H4 (cell line): ENCODE data around the gene NR2F1-AS1. TPM values are rescaled to one million over a fixed set of nuclear protein-coding genes. Genes with fewer than 3 reads are reported as not detected.
A peak's percentile ranks its signal among the peaks of the same experiment; 100 is the strongest.

Experiments
- DNase-seq: peaks from one replicate; pipeline ENCODE4 v3.0.0-alpha.2; 2015; ENCODE audit warnings: low spot score
- total RNA-seq: library from RNA; depleted of rRNA; stranded (reverse); fragments of >200 nt; shearing (Covaris generic); gene quantifications from 2 replicates; pipeline ENCODE4 v1.2.3, GENCODE V29; 2014; rRNA removed

Gene NR2F1-AS1
- 5.2 and 10.4 TPM in 2 replicates for total RNA-seq

DNA sequence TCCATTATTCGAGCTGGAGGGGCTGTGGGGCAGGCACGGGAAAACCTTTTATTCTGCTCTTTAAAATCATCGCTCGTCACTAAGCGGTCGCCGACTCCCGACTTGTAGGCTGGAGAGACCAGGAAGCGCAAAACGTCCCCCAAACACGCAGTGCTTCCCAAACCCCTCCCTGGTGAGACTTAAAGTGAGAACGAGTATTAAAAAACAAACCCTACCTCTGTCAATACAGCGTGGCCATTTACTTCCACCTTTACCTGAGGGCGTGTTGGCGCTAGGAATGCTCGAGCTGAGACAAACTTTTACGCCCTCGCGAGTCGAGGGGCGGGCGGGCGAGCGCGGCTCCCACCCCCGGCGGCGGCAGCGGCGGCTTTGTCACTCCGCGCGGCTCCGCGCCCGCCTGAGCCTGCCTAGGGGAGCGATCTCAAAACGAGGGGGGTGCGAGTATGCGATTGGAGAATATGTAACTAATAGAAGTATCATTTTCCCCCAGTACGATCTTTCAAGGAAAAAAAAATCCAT lies at the start of gene NR2F1-AS1:
Gene NR2F1-AS1 (minus strand): TSS at position 293 of the 519 bp plus-strand sequence.
- peak; percentile 16 for DNase-seq

DNA sequence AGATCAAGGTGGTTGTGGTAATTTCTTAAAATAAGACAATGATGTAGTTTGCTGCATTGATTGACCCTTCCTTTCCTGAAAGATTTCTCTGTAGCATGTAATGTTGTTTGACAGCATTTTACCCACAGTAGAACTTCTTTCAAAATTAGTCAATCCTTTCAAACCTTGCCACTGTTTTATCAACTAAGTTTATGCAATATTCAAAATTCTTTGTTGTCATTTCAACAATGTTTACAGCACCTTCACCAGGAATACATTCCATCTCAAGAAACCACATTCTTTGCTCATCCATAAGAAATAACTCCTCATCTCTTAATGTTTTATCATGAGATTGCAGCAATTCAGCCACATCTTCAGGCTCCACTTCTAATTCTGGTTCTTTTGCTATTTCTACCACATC lies 45.8 kb upstream of the NR2F1-AS1 start:
- DNase-seq, result no peak

DNA sequence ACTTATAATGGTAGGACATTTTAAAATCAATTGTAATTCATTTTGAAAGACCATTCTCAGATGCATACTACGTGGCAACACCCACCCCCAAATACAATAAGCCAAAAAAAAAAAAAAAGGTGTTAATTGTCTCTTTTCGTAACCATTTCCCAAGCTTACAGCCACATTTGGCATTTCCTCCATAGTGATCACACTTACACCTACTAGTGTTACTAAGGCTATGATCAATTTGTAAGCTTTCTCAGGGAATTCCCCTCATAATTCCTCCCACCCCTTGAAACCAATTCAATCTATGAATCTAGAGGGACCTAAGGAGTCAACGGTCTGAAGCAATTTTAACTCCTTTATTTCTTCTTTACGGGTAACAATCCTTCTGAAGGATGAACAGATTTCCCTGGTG lies 42.1 kb upstream of the NR2F1-AS1 start:
- no peak for DNase-seq

DNA sequence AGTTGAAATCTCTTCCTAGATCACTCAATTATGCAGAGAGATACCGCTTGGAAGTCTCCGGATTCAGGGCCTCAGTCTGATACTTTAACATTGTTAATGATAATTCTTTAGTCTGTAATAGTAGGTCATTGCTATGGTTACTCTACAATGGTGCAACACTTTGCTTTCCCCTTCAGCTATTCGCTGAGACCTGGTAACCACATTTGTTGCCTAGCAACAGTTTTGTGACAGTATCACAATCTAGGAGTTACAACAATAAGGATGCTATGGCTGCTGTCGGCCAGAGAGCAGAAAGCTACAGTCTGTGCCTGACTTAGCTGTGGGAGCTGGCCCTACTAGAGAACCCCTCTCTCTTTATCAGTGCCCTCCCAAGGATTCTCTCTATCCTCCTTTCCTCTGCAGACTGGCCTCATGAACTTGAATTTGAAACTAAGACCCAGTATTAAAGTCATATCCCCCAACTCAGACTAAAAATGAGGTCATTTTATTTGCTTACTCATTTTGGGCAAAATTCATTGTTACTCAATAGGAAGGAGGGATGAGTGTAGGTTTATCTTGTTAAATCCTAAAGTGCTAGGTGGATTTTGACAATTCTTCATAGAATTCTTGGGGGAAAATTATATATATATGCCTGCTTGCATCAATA lies 41.3 kb upstream of the NR2F1-AS1 start:
- DNase-seq, result peak; percentile 48

DNA sequence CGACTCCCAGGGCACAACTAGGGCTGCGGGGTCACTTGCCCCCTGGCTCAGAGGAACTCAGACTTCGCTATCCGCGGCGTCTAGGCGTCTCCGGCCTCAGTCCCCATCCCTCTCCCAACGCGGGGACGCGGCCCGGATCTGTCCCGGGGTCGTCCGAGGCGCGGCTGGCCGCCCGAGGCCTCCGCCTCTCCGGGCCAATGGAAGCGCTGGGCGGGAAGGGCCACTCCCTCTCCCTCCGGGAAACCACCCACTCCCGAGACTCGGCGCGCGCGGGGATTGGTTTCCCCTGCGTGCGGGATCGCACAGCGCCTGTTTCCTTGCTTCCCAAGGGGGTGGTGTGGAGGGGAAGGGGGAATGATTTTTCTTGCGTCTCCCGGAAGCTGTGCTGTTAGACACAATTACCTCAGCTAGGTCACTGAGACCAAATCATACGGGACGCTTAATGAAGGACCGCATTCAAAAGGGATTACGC lies 40.3 kb upstream of the NR2F1-AS1 start:
- peak; percentile 79 for DNase-seq

DNA sequence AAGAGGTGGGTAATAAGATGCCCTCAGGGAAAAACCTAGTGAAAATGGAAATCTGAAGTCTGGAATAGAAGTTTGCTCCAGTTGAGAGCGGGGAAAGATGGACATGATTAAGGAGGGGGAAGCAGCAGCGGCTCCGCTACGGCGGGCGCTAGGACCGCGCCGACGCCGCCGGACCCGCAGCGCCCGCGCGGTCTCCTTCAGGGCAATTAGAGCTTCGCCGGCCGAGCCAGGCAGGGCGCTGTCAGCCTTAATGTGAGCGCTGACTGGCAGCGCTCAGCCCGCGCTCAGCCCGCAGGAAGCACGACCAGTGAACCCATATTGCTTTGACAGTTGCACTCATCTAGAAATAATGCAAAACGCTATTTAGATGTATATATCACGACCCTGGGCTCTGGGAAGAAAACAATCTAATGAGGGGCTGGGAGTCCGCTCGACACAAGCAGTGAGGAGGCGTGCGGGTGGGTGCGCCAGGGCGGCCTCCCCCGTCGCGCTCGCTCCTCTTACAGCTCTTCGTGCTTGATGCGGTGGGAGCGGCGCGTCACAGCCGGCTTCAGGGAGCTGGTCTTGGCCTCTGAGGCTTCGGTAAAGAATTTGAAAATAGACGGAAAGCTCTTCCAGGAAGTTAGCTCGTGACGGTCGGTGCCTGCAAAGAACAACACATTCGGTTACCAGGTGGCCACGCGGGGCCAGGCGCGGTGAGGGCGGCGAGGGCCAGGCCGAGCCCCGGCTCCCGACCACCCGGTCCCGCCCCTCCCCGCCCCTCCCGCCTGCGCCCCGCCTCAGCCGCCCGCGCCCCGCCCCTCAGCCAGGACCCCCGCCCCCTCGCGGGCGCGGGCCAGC lies 39.7 kb upstream of the NR2F1-AS1 start:
- peak; percentile 74 for DNase-seq

DNA sequence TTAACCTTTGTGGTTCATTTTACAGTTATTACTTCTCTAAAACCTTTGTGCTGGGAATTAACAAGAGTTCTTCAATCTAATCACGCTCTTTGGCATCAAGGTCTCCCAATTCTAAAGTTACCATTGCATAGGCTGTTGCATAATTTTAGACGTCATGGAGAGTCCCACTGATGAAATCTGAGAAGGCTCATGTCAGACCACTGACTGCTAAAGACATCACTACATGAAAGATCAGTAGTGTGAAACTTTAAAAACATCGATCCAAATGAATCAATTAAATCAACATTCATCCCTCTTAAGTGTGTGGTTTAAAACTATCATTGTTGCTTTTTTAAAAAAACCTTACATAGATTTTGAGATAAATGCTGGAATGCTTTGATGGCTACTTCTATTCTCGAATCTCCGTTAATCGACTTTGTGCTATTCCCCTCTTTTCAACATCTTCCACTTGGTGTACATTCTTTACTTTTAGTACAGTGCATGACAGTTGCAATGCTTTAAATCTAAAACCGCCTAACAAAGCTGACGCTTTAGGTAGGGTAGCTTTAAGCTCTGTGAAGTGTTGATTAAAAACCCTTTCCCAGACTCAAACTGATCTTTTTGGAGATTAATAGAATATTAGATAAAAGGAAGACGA lies 35.6 kb upstream of the NR2F1-AS1 start:
- no peak for DNase-seq

DNA sequence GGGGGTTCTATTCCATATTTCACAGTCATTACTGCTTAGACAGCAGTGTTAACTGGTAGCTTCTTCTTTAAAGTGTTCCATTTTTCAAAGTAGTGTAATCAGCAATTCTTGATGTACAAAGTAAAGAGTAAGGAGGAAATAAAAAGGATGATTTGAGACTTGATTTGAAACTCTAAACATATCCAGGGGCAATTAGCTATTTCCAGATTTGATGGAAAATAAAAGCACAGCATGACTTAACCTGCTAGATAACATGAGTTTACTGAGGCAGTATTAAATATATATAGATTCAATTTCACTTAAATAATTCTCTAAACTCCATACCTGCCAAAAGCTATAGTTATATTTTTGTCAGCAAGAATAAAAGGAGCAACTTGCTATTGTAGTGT lies 31.8 kb upstream of the NR2F1-AS1 start:
- DNase-seq, result no peak

DNA sequence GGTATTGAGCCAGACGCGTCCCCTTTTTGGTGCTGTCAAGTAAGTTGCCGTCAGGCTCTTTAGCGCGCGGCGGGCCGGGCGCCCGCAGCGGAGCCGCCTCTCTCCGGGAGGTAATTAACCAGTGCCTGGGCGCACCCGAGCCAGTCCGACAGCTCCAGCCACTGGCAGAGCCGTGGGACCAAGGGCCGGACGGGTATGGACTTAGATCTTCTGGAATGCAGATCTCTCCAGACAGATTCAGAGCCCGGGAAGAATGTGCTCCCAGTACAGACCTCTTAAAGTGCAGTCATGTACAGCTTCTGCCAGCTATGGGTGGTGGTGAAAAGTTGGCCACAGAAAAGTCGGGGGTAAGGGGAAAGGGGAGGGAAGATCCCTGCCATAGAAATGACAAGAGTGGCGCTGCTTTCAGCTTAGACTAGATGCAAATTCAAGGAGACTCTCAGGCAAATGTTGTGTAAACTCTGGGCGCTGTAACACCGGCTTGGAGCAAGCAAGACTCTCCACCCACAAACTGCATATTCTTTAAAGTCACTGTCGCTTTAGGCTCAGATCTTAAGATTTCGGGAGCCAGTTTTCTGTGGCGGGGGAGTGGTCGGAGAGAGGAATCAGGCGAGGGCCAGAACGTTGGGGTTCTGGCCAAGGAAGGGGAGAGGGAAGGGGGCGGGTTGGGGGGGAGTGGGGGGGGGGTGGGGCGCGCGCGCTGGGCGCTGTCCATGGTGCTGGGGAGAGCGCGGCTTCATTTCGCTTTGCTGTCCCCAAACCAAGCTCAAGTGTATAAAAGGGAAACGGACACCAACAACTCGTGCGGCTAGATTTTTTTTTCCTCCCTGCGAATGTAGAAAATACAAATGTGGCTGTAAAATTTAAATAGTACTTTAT lies 31.2 kb upstream of the NR2F1-AS1 start:
- DNase-seq, result no peak

DNA sequence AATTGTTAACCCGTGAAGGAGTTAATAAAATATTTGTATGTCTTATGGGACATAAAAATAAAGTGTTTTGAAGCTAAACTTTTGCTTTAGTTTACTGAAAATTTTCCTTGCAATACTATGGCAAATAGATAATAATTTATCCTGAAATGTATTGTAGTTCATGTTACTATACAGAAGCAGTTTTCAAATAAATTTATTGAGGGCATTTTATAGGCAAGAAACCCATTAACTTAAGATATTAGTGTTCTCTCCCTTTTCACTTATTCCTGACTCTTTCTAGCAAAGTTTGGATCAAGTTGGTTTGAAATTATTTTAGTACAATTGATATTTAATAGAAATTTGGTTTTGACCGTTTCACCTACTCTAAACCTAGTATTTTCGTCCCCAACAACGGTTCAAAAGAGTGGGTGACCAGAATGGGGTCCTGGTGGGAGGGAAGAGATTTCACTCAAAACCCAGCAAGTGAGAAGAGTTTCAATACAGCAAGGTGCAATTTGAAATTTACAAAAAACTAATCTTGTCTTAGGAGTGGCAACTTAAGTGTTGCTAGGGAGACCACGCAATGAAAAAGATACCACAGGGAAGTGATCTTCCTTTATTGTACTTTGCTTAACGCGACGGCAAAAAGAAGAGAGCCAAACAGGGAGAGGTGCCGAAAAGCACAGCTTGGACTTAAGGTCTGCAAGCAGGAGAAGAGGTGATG lies 30.4 kb upstream of the NR2F1-AS1 start:
- no peak for DNase-seq

DNA sequence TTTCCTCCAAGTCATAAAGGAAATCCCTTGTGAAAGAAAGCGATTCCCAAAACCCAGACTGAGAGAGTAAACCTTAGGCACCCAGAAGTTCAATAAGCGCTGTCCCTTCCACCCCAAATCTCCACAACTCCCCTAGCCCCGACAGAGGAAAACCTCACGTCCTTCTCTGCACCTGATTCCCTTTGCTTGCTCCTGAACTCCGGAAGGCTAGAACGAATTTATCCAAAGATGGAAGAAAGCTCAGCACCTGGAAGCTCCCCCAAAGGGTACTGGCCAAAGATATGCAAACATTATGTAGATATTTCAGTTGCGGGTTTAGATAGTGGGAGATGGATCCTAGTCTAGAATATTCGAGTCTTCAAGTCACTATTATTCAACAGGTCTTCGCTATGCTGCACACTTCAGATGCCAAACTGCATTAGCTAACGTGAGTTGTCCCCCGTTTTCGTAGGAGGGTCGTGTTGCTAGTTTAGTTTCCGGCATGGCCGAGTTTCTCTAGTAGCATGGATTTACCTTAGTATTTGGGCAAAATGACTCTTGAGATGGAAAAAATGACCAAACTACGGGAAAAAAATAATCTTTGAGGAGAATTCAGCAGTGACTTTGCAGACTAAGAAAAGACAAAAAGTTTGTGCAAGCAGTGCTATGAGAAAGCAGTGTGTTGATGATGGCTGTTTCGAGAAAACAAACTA lies 29.7 kb upstream of the NR2F1-AS1 start:
- no peak for DNase-seq

DNA sequence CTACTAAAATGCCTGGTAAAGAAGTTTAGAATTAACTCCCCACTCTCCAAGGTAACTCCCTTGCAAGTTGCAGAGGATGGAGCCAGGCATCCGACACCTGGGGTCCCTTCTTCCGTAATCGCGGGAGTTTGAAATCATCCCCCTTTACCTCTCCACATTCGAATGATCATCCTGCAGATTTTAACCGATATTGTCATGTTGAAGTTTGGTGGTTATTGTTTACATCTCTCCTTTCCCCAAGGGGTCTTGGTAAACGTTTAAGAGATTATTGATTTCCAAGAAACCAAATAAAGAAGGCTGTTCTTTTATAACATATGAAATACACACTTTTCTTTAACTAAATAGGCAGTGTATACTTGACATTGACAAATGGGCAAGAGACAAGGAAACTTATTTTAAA lies 28.7 kb upstream of the NR2F1-AS1 start:
- no peak for DNase-seq

DNA sequence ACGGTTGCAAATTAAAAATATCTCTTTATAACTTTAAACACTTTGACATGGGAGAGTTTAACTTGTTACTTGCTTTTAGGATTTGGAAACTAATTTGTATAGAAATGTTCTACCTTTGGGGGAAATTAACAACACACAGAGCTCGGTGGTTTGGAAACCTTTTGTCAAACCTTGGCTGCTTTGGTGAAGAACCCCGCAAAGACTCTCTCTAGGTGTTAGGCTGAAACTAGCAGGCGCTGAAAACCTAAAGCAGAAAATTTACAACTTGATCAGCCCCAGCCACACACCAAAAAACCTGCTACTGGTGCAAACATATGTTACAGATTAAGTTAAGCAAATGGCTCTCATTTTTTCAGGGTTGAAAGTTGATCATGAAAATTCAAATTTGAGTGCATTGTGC lies 27.8 kb upstream of the NR2F1-AS1 start:
- DNase-seq, result no peak

DNA sequence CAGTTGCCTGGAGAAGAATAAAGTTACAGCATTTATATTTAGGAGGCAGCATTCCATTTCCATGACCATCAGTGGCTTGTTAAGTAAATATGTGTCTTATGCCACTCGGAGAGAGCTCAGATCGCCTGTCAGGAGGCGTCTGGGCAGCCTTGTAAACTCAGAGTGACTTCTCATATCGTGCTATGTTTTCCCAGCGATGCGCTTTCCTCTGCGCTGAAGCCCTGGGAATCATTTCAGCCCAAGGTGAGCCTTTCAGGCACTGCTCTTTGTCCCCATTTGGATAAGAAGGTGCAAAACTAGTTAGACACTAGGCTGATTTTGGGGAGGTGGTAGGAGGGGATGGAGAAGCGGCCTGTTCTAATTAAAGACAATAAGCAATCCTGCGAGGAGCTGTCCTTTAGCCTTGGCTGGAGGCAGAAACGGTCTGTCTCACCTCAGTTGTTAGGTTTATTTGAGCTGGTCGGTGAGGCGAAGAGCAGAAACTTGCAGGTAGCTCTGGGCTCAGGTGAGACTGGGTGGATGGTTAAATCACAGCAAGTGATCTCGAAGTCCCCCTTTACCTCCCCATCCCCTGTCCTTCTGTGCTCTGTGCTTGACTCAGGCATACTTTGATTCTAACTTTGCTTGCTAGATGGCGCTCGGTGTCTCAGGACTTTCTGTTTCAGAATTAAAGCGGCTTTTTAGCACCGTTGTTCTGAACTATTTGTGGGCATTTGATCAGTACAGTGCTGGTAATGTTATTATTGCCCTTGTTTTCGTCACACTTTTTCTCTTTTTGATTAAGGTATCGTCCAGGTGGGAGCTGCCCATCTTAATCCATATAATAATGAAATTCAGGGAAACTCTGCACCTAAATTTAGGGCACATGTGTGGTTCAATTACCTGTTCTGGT lies 26.6 kb upstream of the NR2F1-AS1 start:
- DNase-seq, result peak; percentile 42

DNA sequence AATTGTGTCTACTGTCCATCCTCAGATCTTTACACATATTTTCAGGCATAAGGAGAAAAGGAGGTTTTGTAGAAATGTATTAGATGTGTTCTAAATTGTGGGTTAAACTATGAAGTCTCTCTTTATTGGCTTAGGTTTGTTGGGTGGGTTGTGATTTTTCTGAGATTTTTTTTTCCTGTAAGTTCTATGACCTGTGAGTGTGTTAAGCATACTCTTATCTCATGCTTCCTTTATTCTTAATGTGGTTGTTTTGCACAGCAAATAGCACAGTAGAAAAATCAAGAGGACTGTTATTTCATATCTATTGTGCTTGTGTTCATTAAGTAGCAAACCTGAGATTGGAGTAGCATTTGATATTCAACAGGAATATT lies 25.3 kb upstream of the NR2F1-AS1 start:
- DNase-seq, result no peak

DNA sequence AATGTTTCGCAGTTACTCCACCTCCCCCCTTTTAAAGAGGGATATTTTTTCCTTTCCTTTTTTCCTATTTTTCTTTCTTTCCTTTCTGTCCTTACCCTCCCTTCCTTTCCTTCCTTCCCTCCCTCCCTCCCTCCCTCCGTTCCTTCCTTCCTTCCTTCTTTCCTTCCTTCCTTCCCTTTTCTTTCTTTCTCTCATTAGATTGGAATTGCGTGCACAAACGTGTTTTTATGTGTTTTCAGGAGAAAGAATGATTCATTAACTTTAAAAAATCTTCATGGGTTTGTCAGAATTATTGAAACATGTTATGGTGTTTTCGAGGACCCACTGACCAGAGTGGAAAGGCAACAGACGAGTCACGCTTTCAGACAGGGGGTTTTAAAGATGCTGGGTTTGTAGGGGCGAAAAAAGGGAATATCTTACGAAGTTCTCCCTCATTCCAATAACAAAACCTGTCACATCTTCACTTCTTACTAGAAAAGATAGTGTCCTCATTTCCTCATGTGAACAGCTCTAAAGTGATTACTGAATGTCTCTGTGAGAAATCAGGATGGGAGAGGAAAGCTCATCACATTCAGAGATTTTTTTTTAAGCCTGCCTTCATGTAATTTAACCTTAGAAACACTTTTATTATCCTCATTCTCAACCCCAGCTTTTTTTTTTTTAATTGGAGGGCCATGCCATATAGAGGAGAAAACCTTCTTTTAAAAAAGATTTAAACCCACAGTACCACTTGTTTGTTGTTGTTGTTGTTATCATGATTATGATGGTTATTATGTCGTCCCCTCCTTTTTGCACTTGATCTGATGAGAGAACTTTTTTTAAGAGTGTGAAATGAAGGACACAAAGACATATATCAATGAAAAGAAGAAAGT lies 23.9 kb upstream of the NR2F1-AS1 start:
- DNase-seq, result no peak

DNA sequence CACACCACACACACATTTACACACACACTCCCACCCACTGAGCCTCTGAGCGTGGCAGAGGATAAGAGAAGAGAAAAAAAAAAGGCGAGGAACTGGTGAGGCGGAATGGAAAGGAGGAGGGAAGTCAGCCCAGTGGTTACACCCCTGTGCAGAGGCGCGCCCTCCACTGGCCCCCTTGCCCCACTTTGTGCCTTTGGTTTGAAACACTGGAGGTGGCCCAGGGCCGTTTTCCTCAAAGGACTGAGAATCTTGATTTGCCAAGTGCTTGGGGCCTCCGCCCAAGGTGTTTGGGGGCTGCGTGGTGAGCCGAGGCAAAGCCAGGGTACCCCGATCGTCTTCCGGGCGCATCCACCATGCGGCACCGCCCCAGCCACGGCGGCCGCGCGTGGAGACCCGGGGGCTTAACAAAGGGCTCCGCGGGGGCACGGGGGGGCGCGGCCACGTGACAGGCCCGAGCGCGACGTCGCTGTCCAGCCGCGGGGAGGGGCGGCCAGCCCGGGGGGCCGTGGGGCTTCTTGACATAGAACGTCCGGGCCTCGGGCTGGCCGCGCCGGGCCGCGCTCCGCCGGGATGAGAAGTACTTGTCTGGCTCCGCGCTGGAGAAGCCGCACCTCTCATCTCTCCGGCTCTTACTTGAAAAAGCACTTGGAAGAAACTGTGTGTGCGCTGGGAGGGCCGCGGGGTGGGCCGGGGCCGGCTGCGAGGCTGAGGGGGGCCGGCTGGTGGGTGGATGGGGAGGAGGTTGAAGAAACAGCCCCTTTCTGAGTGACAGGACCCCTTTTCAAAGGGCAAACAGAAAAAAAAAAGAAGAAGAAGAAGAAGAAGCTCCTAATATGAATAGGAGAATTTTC lies 23.0 kb upstream of the NR2F1-AS1 start:
- DNase-seq, result no peak
